ENCODE data around the gene PAXX.
"Not testable (repeated sequence)": the region's sequence is repeated elsewhere in the genome, so short reads cannot be mapped to it uniquely, and the experiment has no call there.

The PAXX gene

GRCh38 chr9:137001857-137002645 is 9.8 kb downstream of the PAXX start:
- TF ChIP-seq CTCF (conservative IDR thresholded peaks at IDR 0.05; ENCODE audit: control insufficient read depth, insufficient read depth, low read depth, low read length) = no peak
- DNase-seq (ENCODE audit: low read depth) = no peak
- no peak overlapping the region for H3K4me3 ChIP-seq (ENCODE audit: control insufficient read depth, low read depth, low read length)

- no peak for TF ChIP-seq CTCF (conservative IDR thresholded peaks at IDR 0.05; ENCODE audit: control insufficient read depth, insufficient read depth, low read depth, low read length)
- no peak for DNase-seq (ENCODE audit: low read depth)
These were observed 10.4 kb downstream of the PAXX start for GRCh38 chr9:137002646-137003041.

GRCh38 chr9:137004285-137004684 is 12.1 kb downstream of the PAXX start:
- TF ChIP-seq CTCF (conservative IDR thresholded peaks at IDR 0.05; ENCODE audit: control insufficient read depth, insufficient read depth, low read depth, low read length) = peak; percentile 6
- H3K4me3 ChIP-seq (ENCODE audit: control insufficient read depth, low read depth, low read length); DNase-seq (ENCODE audit: low read depth): not testable (repeated sequence)

More at GRCh38 chr9:137002646-137003041, 10.4 kb downstream of the PAXX start:
- H3K4me3 ChIP-seq (ENCODE audit: control insufficient read depth, low read depth, low read length) = no peak overlapping the region

- no peak for TF ChIP-seq CTCF (conservative IDR thresholded peaks at IDR 0.05; ENCODE audit: control insufficient read depth, insufficient read depth, low read depth, low read length)
- peak; percentile 51 for DNase-seq (ENCODE audit: low read depth)
- no peak overlapping the region for H3K4me3 ChIP-seq (ENCODE audit: control insufficient read depth, low read depth, low read length)
These were observed 14.1 kb downstream of the PAXX start for GRCh38 chr9:137006116-137007003.

GRCh38 chr9:137007108-137007815 is 15.0 kb downstream of the PAXX start:
- TF ChIP-seq CTCF (conservative IDR thresholded peaks at IDR 0.05; ENCODE audit: control insufficient read depth, insufficient read depth, low read depth, low read length) = no peak
- H3K4me3 ChIP-seq (ENCODE audit: control insufficient read depth, low read depth, low read length) = no peak overlapping the region

GRCh38 chr9:137007816-137008270 is 15.6 kb downstream of the PAXX start:
- no peak for TF ChIP-seq CTCF (conservative IDR thresholded peaks at IDR 0.05; ENCODE audit: control insufficient read depth, insufficient read depth, low read depth, low read length)
- DNase-seq (ENCODE audit: low read depth) = no peak
- no peak overlapping the region for H3K4me3 ChIP-seq (ENCODE audit: control insufficient read depth, low read depth, low read length)

More at GRCh38 chr9:137007108-137007815, 15.0 kb downstream of the PAXX start:
- no peak for DNase-seq (ENCODE audit: low read depth)
